Astrocyte (in vitro differentiated cells and primary cell): ENCODE data around the gene ACAA1. TPM values are rescaled to one million over a fixed set of nuclear protein-coding genes. Genes with fewer than 3 reads are reported as not detected.

Source experiments
- DNase-seq: peaks from one replicate; pipeline ENCODE4 v3.0.0-alpha.2; 2010; ENCODE audit warnings: low read depth
- FAIRE-seq: peaks from 2 replicates; lab custom pipeline; 2011; peaks lifted over from hg19 to GRCh38; lab: Jason Lieb, UNC
- H2AFZ ChIP-seq: 2 replicates; pipeline ENCODE4 v1.6.0; 2012; ENCODE audit warnings: low read depth, low read length, inconsistent platforms
- H3K27ac ChIP-seq: 2 replicates; pipeline ENCODE4 v1.5.1; 2011; ENCODE audit warnings: low read depth, low read length, inconsistent platforms
- H3K27me3 ChIP-seq: 2 replicates; pipeline ENCODE4 v1.6.0; 2011; ENCODE audit warnings: low read length, inconsistent platforms; ENCODE audit not compliant: insufficient read depth
- H3K36me3 ChIP-seq: 2 replicates; pipeline ENCODE4 v1.5.1; 2011; ENCODE audit warnings: low read length, inconsistent platforms; ENCODE audit not compliant: insufficient read depth
- H3K4me1 ChIP-seq: 2 replicates; pipeline ENCODE4 v1.5.1; 2011; ENCODE audit warnings: low read length, inconsistent platforms; ENCODE audit not compliant: insufficient read depth
- H3K4me2 ChIP-seq: 2 replicates; pipeline ENCODE4 v1.6.0; 2012; ENCODE audit warnings: low read length, inconsistent platforms
- H3K4me3 ChIP-seq: 2 replicates; pipeline ENCODE4 v1.5.1; 2011; ENCODE audit warnings: low read depth, mild to moderate bottlenecking, low read length, inconsistent platforms; ENCODE audit not compliant: insufficient read depth
- H3K79me2 ChIP-seq: 2 replicates; pipeline ENCODE4 v1.6.0; 2012; ENCODE audit warnings: mild to moderate bottlenecking, low read length, inconsistent platforms; ENCODE audit not compliant: insufficient read depth
- H3K9ac ChIP-seq: 2 replicates; pipeline ENCODE4 v1.6.0; 2012; ENCODE audit warnings: mild to moderate bottlenecking, low read length, inconsistent platforms
- H3K9me3 ChIP-seq: 2 replicates; pipeline ENCODE4 v1.5.1; 2012; ENCODE audit warnings: low read depth, mild to moderate bottlenecking, low read length, inconsistent platforms; ENCODE audit not compliant: insufficient read depth
- H4K20me1 ChIP-seq: 2 replicates; pipeline ENCODE4 v1.6.0; 2012; ENCODE audit warnings: low read length, inconsistent platforms; ENCODE audit not compliant: insufficient read depth
- H3K27ac Mint-ChIP-seq: one replicate; pipeline ENCODE4 v1.8.0; 2021; ENCODE audit warnings: mild to moderate bottlenecking, mixed read lengths; ENCODE audit not compliant: unreplicated experiment
- H3K27me3 Mint-ChIP-seq: one replicate; pipeline ENCODE4 v1.8.0; 2021; ENCODE audit warnings: low read depth, mixed read lengths; ENCODE audit not compliant: unreplicated experiment
- H3K36me3 Mint-ChIP-seq: one replicate; pipeline ENCODE4 v1.8.0; 2021; ENCODE audit warnings: low read depth, mixed read lengths; ENCODE audit not compliant: unreplicated experiment
- H3K4me1 Mint-ChIP-seq: one replicate; pipeline ENCODE4 v1.8.0; 2021; ENCODE audit warnings: low read depth, mixed read lengths; ENCODE audit not compliant: unreplicated experiment
- H3K4me3 Mint-ChIP-seq: one replicate; pipeline ENCODE4 v1.8.0; 2021; ENCODE audit warnings: mild to moderate bottlenecking, moderate library complexity, mixed read lengths; ENCODE audit not compliant: unreplicated experiment
- H3K9me3 Mint-ChIP-seq: one replicate; pipeline ENCODE4 v1.8.0; 2021; ENCODE audit warnings: mild to moderate bottlenecking, mixed read lengths; ENCODE audit not compliant: unreplicated experiment
- CTCF ChIP-seq: IDR thresholded peaks from 2 replicates; pipeline ENCODE4 v1.5.1; 2011; ENCODE audit warnings: low read depth, mild to moderate bottlenecking, inconsistent platforms, low read length, moderate library complexity; ENCODE audit not compliant: insufficient read depth
- EZH2 ChIP-seq: IDR thresholded peaks from 2 replicates; pipeline ENCODE4 v1.6.1; 2012; ENCODE audit warnings: mild to moderate bottlenecking, low read length, inconsistent platforms; ENCODE audit not compliant: insufficient read depth
- total RNA-seq: library from RNA; stranded (reverse); gene quantifications from 2 replicates; pipeline ENCODE4 v1.2.1, GENCODE V29; 2021

ACAA1 gene
- total RNA-seq, 1 donor from 2014 or later = 69.4 TPM

- peaks cover 44% of the 10 kb centered on the region for H3K36me3 ChIP-seq
- no peak overlapping the region for H2AFZ ChIP-seq
- no peaks in the 10 kb centered on the region for H3K4me1 ChIP-seq
- no peaks in the 10 kb centered on the region for H3K9me3 Mint-ChIP-seq
- H4K20me1 ChIP-seq = peaks cover 43% of the 10 kb centered on the region
- peaks cover 33% of the 10 kb centered on the region for H3K36me3 Mint-ChIP-seq
- no peak overlapping the region for H3K4me3 ChIP-seq
- no peak for TF ChIP-seq EZH2
- no peak for TF ChIP-seq CTCF
- H3K4me2 ChIP-seq = no peak overlapping the region
- peaks cover 2% of the 10 kb centered on the region for H3K4me1 Mint-ChIP-seq
- H3K27me3 Mint-ChIP-seq = no peaks in the 10 kb centered on the region
- H3K9me3 ChIP-seq = no peaks in the 10 kb centered on the region
- no peak overlapping the region for H3K4me3 Mint-ChIP-seq
- H3K27ac ChIP-seq = no peak overlapping the region
- H3K79me2 ChIP-seq = no peaks in the 10 kb centered on the region
- no peak overlapping the region for H3K9ac ChIP-seq
- H3K27ac Mint-ChIP-seq = no peak overlapping the region
- DNase-seq (no peak), FAIRE-seq (no peak)
- H3K27me3 ChIP-seq = no peaks in the 10 kb centered on the region
Observed at GRCh38 chr3:38126121-38126892, 10.6 kb downstream of the ACAA1 start.

- Mint-ChIP-seq H3K4me3 (no peak overlapping the region), H3K4me1 (peaks cover 2% of the 10 kb centered on the region), H3K27me3 (no peaks in the 10 kb centered on the region), H3K27ac (no peak overlapping the region), H3K9me3 (no peaks in the 10 kb centered on the region), H3K36me3 (peaks cover 33% of the 10 kb centered on the region)
- Histone ChIP-seq H3K4me2 (no peak overlapping the region), H3K27ac (no peak overlapping the region), H3K9ac (no peak overlapping the region), H3K36me3 (peaks cover 38% of the 10 kb centered on the region), H3K27me3 (no peaks in the 10 kb centered on the region), H4K20me1 (peaks cover 36% of the 10 kb centered on the region), H3K4me3 (no peak overlapping the region), H3K4me1 (no peaks in the 10 kb centered on the region), H3K9me3 (no peaks in the 10 kb centered on the region), H3K79me2 (no peaks in the 10 kb centered on the region), H2AFZ (no peak overlapping the region)
- DNase-seq = no peak
- TF ChIP-seq EZH2 (no peak), CTCF (no peak)
- FAIRE-seq = no peak
Observed at GRCh38 chr3:38125305-38126120, 11.4 kb downstream of the ACAA1 start.
